ENCODE results near the gene PARD6G.

DNA sequence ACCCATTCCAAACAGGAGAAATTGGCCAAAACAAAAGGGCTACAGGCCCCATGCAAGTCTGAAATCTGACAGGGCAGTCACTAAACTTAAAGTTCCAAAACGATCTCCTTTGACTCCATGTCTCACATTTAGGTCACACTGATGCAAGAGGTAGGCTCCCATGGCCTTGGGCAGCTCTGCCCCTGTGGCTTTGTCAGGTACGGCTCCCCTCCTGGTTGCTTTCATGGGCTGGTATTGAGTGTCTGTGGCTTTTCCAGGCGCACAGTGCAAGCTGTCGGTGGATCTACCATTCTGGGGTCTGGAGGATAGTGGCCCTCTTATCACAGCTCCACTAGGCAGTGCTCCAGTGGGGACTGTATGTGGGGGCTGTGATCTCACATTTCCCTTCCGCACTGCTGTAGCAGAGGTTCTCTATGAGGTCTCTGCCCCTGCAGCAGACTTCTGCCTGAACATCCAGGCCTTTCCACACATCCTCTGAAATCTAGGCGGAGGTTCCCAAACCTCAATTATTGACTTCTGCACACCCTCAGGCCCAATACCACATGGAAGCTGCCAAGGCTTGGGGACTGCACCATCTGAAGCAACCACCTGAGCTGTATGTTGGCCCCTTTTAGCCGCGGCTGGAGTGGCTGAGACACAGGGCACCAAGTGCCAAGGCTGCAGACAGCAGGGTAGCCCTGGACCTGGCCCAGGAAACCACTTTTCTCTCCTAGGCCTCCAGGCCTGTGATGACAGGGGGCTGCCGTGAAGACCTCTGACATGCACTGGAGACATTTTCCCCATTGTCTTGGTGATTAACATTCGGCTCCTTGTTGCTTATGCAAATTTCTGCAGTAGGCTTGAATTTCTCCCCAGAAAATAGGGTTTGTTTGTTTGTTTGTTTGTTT is 28.7 kb downstream of the PARD6G start:
- TF ChIP-seq, protein P1, sequence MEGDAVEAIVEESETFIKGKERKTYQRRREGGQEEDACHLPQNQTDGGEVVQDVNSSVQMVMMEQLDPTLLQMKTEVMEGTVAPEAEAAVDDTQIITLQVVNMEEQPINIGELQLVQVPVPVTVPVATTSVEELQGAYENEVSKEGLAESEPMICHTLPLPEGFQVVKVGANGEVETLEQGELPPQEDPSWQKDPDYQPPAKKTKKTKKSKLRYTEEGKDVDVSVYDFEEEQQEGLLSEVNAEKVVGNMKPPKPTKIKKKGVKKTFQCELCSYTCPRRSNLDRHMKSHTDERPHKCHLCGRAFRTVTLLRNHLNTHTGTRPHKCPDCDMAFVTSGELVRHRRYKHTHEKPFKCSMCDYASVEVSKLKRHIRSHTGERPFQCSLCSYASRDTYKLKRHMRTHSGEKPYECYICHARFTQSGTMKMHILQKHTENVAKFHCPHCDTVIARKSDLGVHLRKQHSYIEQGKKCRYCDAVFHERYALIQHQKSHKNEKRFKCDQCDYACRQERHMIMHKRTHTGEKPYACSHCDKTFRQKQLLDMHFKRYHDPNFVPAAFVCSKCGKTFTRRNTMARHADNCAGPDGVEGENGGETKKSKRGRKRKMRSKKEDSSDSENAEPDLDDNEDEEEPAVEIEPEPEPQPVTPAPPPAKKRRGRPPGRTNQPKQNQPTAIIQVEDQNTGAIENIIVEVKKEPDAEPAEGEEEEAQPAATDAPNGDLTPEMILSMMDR (IDR thresholded peaks at IDR 0.05), result no peak
- TF ChIP-seq EZH2 (IDR thresholded peaks at IDR 0.05), result no peak
- no peak for TF ChIP-seq EZH2phosphoT487 (IDR thresholded peaks at IDR 0.05)

Measured in neural progenitor cell (in vitro differentiated cells).